ENCODE results near the gene BLOC1S3.

Gene BLOC1S3

GRCh38 chr19:45178262-45179071, at the start of gene BLOC1S3:
Gene BLOC1S3, plus strand, starts transcription at chr19:45178784. Its CDS starts 513 bp downstream, at chr19:45179297.
- DNase-seq (ENCODE audit: low read depth) = peak; percentile 95

DNA sequence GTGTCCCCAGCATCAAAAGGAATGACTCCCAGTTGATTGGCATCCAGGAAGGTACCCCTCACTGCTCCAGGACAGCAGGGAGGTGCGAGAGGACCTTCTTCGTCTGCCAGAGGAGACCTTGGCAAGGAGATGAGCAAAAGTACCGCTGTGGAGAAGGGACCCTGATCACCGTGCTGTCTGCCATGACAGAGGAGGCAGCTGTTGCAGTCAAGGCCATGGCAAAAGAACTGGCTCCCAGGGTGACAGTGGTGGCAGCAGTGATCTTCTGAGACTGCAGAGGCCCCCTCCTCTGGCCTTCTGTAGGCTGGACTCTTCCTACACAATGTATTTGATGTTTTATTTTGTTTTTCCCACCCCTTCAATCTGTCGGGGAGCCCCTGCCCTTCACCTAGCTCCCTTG, 49.8 kb upstream of the BLOC1S3 start:
- DNase-seq (ENCODE audit: low read depth) = no peak

GRCh38 chr19:45130236-45130635, 48.3 kb upstream of the BLOC1S3 start:
- DNase-seq (ENCODE audit: low read depth) = no peak

- no peak for DNase-seq (ENCODE audit: low read depth)
Observed at GRCh38 chr19:45130888-45131615, 47.5 kb upstream of the BLOC1S3 start.

DNA sequence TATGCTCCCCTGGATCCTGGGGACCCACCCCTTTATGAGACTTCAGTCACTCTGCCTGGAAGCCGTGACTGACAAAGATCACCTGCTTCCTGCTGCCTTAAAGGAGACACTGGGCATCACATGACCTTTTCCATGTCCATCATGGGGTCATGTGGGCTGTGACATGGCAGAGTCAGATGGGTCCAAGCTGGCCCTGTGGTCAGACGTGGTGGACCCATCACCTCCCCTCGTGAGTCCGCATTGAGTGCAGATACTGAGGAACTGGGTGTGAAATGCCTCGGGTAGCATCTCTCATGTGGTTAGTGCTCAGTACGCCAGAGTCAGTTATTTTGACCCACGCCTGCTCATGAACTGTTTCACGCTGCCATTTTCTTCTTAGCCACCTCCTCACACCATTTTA, 44.9 kb upstream of the BLOC1S3 start:
- DNase-seq (ENCODE audit: low read depth) = no peak

DNA sequence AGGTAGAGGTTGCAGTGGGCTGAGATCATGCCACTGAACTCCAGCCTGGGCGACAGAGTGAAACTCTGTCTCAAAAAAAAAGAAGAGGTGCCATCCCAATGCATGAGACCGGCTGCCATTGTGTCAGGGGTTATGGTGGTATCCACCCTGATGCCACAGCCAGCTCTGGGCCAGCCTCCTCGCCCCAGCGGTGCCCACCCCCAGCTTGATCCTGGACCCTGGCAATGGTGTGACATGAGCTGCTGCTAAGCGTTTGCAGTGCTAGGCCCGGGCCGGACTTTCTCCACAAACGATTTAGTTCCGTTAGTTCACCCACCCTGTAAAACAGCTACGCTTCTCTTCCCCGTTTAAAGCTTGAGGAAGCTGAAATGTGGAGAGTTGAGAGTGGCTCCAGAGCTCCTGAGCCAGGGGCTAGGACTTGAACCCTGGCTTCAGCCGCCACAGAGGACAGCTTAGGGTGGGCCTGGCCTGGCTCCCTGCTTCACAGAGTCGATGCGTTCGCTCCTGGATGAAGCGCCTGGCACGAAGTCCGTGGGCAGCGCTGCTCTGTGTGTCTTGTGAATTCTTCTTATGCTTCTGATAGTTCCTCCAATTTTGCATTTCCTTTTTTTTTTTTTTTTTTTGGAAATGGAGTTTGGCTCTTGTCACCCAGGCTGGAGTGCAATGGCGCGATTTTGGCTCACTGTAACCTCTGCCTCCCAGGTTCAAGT, 43.3 kb upstream of the BLOC1S3 start:
- DNase-seq (ENCODE audit: low read depth) = no peak

GRCh38 chr19:45136507-45137178, 41.9 kb upstream of the BLOC1S3 start:
- DNase-seq (ENCODE audit: low read depth) = no peak

DNA sequence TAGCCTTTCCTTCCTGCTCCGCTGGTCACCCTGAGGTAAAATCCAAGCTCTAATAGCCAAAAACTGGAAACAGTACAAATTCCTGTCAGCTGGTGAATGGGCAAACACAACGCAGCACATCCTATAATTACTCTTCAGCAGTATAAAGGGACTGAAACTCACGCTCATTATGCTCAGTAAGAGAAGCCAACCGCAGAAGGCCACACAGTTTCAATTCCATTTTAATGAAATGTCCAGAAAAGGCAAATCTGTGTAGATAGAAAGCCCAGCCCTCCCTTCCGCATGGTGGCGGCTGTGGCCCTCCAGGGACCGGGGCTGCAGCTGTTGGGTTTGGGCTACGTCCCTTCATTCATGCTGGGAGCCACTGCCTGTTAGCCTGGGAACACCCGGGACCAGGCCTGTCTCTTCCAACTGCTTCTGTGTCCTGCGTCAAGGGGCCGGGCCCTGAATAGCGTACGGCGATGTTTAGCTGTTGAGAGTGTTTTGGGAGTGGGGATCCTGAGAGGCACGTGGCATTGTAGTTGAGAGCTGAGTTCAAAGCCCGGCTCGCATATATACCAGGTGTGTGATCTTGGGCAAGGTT, 41.3 kb upstream of the BLOC1S3 start:
- no peak for DNase-seq (ENCODE audit: low read depth)

DNA sequence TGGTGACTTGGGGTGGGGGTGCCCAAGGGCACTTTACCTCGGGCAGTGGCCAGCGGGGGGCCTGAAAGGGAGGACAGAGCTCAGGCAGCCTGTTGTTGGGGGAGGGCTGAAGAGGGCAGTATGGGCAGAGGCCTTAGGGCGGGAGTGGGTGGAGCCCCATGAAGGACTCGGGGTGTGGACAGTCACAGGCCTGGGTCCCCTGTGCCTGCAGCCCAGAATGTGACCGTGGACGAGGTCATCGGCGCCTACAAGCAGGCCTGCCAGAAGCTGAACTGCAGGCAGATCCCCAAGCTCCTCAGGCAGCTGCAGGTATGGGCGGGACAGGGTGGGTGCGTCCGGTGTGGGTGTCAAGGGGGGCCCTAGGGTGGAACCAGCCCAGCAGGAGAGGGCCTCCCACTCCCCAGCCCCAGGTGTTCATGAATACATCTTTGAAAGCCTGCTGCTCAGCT, 40.3 kb upstream of the BLOC1S3 start:
- no peak for DNase-seq (ENCODE audit: low read depth)

DNA sequence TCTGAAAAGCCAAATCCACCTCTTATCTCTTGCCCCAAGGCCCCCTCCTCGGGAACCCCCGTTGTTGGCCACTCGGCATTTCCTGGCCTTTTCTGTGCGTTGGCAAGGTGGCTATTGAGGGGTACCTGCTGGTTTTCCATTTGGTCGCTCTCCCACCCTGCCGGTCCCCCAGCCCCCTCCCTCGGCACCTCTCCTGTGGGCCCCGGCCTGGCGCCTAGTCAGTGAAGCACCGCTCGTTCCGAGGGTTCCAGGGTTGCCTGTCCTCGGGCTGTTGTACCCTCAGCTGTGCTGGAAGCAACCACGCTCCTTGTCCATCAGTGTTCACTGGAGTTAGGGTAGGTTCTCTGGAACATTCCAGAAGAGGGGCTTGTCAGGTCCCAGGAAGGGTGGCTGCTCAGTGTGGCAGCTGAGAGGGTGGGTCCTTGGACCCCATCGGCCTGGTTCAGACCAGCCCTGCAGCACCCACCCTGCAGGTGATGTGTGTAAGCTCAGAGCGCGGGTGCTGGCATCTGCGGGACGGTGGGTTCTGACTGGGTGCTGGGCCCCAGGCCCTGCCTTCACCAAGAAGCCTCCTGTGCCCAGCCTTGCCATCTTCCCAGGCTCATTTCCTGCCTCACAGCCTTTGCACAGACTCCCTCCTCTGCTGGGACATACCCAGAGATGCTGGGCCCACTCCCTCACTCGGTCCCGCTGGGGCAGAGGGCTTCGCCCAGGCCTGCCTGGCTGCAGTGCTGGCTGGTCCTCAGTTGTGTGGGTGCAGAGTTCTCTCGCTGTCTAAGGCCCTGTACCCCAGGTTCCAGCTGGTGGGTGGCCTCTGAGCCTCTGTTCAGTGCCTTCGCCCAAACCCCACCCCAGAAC, 39.1 kb upstream of the BLOC1S3 start:
- DNase-seq (ENCODE audit: low read depth) = no peak

- no peak for DNase-seq (ENCODE audit: low read depth)
Observed at GRCh38 chr19:45140144-45140503, 38.5 kb upstream of the BLOC1S3 start.

- DNase-seq (ENCODE audit: low read depth) = no peak
Observed at GRCh38 chr19:45140533-45140932, 38.1 kb upstream of the BLOC1S3 start.

DNA sequence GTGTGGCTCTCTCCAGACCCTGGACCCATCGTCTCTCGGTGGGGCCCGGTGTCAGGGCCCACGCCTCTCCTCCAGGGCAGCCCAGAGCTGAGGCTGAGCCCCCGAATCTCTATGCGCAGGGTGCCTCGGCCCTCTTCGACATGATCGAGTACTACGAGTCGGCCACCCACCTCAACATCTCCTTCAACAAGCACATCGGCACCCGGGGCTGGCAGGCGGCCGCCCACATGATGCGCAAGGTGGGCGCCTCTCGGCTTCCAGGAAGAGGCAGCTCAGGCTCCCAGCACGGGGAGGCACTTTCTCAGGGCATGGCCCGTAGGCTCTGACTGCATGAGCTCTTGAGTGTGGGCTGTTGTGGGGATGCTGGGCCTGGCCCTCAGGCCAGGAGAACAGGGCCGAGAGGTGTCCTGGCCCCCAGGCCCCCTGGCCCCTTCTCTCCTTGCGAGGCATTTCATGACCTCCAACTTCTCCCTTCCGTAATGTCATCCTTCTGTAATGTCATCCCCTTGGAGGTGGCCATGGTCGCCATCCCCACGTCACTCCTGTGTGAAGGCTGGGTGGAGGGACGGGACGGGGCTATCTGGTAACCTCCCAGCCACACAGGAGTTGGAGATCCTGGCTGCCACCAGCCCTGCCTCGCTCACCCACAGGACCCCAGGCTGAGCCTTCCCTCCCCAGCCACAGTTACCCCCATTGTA, 37.2 kb upstream of the BLOC1S3 start:
- DNase-seq (ENCODE audit: low read depth) = no peak

- DNase-seq (ENCODE audit: low read depth) = no peak
Observed at GRCh38 chr19:45142016-45142725, 36.4 kb upstream of the BLOC1S3 start.

- DNase-seq (ENCODE audit: low read depth) = no peak
Observed at GRCh38 chr19:45142726-45143110, 35.9 kb upstream of the BLOC1S3 start.

DNA sequence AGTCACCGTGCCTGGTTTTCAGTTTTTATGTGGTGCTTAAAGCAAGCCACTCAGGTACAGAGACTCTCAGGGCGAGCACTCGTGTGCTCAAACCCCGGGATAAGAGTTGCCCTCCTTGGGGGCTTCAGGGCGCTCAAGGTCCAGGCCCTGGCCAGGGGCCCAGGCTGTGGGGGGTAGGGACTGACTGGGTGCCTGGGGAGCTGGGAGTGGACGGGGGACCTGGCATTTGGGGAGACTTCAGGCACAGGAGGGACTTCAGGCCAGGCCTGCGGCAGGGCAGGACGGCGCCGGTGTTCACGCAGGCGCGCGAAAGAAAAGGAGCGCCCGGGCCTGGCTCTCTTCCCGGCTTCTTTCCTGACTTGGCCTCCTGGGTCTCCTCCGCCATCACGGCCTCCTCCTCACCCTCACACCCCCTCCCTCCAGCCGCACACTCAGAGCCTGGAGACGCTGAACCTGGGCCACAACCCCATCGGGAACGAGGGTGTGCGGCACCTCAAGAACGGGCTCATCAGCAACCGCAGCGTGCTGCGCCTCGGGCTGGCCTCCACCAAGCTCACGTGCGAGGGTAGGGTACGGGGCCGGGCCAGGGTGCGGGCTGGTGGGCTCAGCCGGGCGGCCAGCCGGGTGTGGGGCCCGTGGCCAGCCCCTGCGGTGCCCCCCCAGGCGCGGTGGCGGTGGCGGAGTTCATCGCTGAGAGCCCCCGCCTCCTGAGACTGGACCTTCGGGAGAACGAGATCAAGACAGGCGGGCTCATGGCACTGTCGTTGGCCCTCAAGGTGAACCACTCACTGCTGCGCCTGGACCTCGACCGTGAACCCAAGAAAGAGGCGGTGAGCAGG, 33.9 kb upstream of the BLOC1S3 start:
- no peak for DNase-seq (ENCODE audit: low read depth)

DNA sequence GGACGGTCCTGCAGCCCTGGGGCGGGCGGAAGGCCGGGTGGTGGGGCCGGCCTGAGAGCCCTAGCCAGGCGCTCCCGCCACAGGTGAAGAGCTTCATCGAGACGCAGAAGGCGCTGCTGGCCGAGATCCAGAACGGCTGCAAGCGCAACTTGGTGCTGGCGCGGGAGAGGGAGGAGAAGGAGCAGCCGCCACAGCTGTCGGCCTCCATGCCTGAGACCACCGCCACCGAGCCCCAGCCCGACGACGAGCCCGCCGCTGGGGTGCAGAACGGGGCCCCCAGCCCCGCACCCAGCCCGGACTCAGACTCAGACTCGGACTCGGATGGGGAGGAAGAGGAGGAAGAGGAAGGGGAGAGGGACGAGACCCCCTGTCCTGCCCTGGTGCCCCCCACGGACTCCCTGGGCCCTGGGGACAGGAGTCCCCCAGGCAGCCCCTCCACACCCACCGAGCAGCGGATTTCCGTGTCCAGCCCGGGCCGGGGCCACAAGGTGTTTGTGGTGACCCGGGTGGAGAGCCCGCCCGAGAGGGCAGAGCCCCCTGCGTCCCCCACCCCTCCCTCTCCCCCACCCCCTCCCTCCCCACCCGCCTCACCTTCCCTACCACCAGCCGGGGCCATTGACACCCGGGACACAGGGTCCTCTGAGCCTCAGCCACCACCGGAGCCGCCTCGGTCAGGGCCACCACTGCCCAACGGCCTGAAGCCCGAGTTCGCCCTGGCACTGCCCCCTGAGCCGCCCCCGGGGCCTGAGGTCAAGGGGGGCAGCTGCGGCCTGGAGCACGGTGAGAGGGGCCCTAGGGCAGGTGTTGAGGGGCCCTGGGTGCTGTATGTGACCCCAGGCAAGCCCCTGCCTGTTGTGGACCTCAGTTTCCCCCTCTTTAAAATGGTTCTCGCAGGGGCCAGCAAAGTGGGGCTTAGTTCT, 33.1 kb upstream of the BLOC1S3 start:
- DNase-seq (ENCODE audit: low read depth) = no peak

DNA sequence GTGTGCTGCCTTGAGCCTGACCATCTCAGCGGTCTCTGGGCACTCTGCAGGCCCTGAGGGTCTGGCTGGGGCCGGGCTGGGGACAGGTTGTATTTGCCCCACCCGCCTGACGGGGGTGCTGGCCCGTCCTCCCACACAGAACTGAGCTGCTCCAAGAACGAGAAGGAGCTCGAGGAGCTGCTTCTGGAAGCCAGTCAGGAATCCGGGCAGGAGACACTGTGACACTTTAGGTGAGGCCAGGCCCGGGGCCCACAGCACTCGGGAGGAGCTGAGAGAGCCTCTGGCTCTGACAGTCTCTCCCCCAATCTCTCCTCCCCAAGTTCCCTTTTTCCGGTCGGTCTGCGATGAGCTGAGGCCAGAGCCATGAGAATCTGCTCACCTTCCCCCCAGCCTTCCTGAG, 32.3 kb upstream of the BLOC1S3 start:
- DNase-seq (ENCODE audit: low read depth) = no peak

Data from stimulated activated CD8-positive, alpha-beta memory T cell treated with anti-CD3 and anti-CD28 coated beads, Interleukin-15, amount 100 ng/mL, for 24 hours (primary cell).